ENCODE measurements around the gene SLC26A9.

SLC26A9 gene

DNA sequence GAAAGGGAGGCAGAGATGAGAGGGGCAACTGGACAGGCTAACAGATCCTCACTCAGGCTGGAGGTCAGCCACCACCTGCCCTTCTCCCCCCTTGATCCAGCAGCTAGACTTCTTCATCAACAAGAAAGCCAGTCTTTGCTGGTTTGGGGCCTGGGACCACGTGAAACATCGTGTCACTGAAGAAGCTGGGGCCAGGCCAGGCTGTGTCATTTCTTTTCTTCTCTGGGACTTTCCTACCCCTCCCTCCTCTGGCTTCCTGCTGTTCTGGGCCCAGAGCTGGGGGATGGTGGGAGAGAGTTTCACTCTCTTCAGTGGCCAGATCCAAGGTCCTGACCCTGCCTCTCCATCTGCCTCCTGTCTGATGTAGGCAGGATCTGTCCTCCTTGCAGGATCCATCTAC is 18.1 kb upstream of the SLC26A9 start:
- no peak overlapping the region for H3K4me3 ChIP-seq (ENCODE audit: low read depth, low read length)
- DNase-seq (ENCODE audit: low read depth) = no peak
- no peak for TF ChIP-seq CTCF (IDR thresholded peaks at IDR 0.05; ENCODE audit: low read depth, low read length, missing control alignments)

DNA sequence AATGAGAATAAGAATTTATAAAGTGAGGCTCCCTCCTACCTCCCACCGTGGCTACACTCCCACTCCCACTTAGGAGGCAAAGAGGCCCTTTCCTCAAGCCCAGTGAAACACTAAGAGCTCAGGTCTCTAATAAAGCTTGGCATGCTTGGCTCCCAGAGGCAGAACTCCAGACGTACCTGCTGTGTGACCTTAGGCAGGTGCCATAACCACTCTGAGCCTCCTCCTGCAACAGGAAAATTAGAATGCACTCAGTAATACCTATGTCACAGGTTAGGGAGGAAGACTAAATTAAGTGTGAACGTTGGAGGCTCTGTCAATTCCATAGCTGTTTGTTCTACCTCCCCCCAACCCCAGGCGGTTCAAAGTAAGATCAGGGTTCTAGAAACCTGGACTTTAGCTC is 16.5 kb upstream of the SLC26A9 start:
- H3K4me3 ChIP-seq (ENCODE audit: low read depth, low read length) = no peak overlapping the region
- DNase-seq (ENCODE audit: low read depth) = no peak
- no peak for TF ChIP-seq CTCF (IDR thresholded peaks at IDR 0.05; ENCODE audit: low read depth, low read length, missing control alignments)

GRCh38 chr1:205955499-205955898 is 12.2 kb upstream of the SLC26A9 start:
- no peak overlapping the region for H3K4me3 ChIP-seq (ENCODE audit: low read depth, low read length)
- DNase-seq (ENCODE audit: low read depth) = no peak
- TF ChIP-seq CTCF (IDR thresholded peaks at IDR 0.05; ENCODE audit: low read depth, low read length, missing control alignments) = no peak

GRCh38 chr1:205954819-205955404 is 11.7 kb upstream of the SLC26A9 start:
- H3K4me3 ChIP-seq (ENCODE audit: low read depth, low read length) = no peak overlapping the region
- DNase-seq (ENCODE audit: low read depth) = no peak
- TF ChIP-seq CTCF (IDR thresholded peaks at IDR 0.05; ENCODE audit: low read depth, low read length, missing control alignments) = no peak

DNA sequence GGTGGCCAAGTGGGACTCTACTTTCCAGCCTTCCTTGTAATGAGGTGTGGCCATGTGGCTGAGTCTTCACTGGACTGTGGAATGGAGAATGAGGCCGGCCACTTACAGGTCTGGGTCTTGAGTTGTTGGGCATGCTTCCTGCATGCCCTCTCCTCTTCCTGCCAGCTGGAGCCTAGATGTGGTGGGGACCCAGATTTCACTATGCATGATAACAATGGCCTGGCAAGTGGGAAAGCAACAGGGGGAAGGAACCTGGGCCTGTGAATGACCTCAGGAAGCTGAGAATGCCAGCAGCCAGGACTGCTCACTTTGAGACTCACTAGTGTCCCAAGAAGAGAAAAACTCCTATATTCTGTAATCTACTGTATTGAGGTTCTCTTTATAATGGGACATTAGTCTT is 8.5 kb upstream of the SLC26A9 start:
- H3K4me3 ChIP-seq (ENCODE audit: low read depth, low read length) = no peak overlapping the region
- DNase-seq (ENCODE audit: low read depth) = no peak
- TF ChIP-seq CTCF (IDR thresholded peaks at IDR 0.05; ENCODE audit: low read depth, low read length, missing control alignments) = no peak

- no peak for TF ChIP-seq CTCF (IDR thresholded peaks at IDR 0.05; ENCODE audit: low read depth, low read length, missing control alignments)
- DNase-seq (ENCODE audit: low read depth) = no peak
- no peak overlapping the region for H3K4me3 ChIP-seq (ENCODE audit: low read depth, low read length)
Observed at GRCh38 chr1:205950826-205951549, 7.7 kb upstream of the SLC26A9 start.

DNA sequence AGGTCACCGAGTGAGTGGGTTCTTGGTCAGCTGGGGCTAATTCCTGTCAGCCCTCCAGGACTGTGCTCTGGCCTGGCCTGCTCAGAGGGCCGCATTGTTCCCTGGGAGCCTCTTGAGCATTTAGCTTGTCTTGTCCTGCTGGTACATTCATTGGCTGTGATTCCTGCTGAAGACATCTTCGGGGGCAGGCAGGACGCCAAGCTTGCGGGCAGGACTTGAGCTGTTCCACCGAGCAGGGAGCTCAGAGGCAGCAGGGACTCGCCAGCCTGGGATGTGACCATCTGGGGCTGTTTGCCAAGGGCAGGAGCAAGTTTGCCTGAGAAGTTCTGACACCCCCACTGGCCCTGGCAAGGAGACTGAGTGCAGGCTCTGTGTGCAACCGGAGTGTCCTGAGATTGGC is 7.0 kb upstream of the SLC26A9 start:
- DNase-seq (ENCODE audit: low read depth) = no peak
- TF ChIP-seq CTCF (IDR thresholded peaks at IDR 0.05; ENCODE audit: low read depth, low read length, missing control alignments) = no peak
- no peak overlapping the region for H3K4me3 ChIP-seq (ENCODE audit: low read depth, low read length)

Data from GM12864 (cell line).